ENCODE data around the gene PML.

DNA sequence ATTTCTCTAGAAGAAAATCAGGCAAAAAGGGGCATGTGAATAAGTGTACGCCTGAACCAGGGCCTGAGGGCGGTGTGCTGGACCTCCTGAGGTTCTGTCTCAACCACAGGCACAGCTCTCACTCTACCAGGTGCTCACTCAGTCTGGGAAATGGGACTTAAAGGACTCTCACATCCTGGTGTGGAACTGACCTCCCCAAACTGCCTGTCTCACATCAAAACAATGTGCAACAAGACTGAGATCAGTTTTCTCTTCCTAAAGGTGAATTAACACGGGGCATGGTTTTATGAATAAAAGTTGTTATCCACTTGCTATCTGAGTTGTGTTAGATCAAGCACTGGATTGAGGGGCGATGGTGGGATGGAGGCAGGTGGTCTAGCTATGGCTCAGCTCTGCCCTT lies 7.3 kb upstream of the PML start:
- TF ChIP-seq, protein P1, sequence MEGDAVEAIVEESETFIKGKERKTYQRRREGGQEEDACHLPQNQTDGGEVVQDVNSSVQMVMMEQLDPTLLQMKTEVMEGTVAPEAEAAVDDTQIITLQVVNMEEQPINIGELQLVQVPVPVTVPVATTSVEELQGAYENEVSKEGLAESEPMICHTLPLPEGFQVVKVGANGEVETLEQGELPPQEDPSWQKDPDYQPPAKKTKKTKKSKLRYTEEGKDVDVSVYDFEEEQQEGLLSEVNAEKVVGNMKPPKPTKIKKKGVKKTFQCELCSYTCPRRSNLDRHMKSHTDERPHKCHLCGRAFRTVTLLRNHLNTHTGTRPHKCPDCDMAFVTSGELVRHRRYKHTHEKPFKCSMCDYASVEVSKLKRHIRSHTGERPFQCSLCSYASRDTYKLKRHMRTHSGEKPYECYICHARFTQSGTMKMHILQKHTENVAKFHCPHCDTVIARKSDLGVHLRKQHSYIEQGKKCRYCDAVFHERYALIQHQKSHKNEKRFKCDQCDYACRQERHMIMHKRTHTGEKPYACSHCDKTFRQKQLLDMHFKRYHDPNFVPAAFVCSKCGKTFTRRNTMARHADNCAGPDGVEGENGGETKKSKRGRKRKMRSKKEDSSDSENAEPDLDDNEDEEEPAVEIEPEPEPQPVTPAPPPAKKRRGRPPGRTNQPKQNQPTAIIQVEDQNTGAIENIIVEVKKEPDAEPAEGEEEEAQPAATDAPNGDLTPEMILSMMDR (IDR thresholded peaks at IDR 0.05): no peak
- no peak for TF ChIP-seq POLR2AphosphoS5 (IDR thresholded peaks at IDR 0.05)
